IPS-18a (cell line): Measurements from ENCODE around the gene SMIM38.

ENCODE experiments used
- H3K27ac ChIP-seq: one replicate; pipeline ENCODE4 v1.5.1; 2013; ENCODE audit warnings: low read length
- H3K27me3 ChIP-seq: one replicate; pipeline ENCODE4 v1.6.1; 2013; ENCODE audit warnings: mild to moderate bottlenecking, low read length; ENCODE audit not compliant: control insufficient read depth, insufficient read depth
- H3K36me3 ChIP-seq: one replicate; pipeline ENCODE4 v1.6.1; 2013; ENCODE audit warnings: low read depth, low read length; ENCODE audit not compliant: control insufficient read depth
- H3K4me1 ChIP-seq: one replicate; pipeline ENCODE4 v1.6.1; 2013; ENCODE audit warnings: low read depth, low read length; ENCODE audit not compliant: control insufficient read depth
- H3K4me3 ChIP-seq: one replicate; pipeline ENCODE4 v1.5.1; 2013; ENCODE audit warnings: low read length
- H3K9ac ChIP-seq: one replicate; pipeline ENCODE4 v1.6.1; 2013; ENCODE audit warnings: mild to moderate bottlenecking, low read length, moderate library complexity
- H3K9me3 ChIP-seq: one replicate; pipeline ENCODE4 v1.6.1; 2013; ENCODE audit warnings: low read depth, low read length; ENCODE audit not compliant: control insufficient read depth

The SMIM38 gene

DNA sequence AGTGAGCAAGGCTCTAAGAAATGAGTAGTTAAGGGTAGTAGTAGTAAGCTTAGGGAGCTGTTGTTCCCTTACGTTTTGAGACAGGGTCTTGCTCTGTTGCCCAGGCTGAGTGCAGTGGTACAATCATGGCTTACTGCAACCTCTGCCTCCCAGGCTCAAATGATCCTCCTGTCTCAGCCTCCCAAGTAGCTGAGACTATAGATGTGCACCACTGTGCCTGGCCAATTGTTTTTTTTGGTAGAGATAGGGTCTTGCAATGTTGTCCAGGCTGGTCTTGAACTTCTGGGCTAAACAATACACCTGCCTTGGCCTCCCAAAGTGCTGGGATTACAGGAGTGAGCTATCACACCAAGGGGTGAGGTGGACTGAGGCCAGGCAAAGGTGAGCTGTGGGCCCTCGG is 10.0 kb downstream of the SMIM38 start:
- H3K9ac ChIP-seq = no peak overlapping the region
- H3K9me3 ChIP-seq = no peaks in the 10 kb centered on the region
- no peak overlapping the region for H3K4me3 ChIP-seq
- H3K36me3 ChIP-seq = no peaks in the 10 kb centered on the region
- H3K27me3 ChIP-seq = no peaks in the 10 kb centered on the region
- H3K4me1 ChIP-seq = peaks cover 6% of the 10 kb centered on the region
- H3K27ac ChIP-seq = no peak overlapping the region

DNA sequence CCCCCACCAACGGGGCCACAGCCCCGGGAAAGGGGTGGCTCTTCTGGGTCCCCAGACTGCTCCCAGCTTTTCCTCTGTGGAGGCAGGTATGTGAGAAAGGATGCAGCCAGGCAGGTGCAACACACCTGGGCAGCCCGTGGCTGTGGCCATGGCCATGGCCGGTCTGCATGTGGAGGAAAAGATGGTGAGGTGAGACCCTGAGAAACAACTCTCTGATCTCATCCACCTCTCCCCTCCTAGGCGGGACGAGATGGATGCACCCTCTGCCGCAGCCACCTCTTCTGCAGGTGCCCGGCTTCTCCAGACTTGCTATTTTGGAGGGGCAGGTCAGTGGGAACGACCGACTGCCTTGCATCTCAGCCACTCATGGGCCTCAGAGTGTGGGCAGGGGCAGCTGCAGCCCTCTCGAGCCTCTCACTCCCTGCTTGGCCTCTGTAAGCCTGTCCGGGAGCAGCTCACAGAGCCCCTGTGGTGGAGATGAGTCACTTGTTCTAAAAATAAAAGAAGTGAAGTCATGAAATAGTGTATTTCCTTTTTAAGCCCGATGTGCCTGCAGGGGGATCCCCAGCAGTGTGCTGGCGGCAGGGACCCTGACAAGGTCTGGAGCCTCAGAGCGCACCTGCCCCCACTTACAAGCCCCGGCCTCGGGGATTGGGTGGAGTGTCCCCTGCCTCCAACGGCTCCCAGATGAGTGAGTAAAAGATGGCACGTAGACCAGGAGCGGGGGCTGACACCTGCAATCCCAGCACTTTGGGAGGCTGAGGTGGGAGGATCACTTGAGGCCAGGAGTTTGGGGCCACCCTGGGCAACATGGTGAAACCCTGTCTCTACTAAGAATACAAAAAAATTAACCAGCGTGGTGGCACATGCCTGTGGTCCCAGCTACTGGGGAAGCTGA is 10.7 kb downstream of the SMIM38 start:
- Histone ChIP-seq H3K27me3 (no peaks in the 10 kb centered on the region), H3K27ac (no peak overlapping the region), H3K36me3 (no peaks in the 10 kb centered on the region), H3K4me1 (peaks cover 6% of the 10 kb centered on the region), H3K4me3 (no peak overlapping the region), H3K9me3 (no peaks in the 10 kb centered on the region), H3K9ac (no peak overlapping the region)

DNA sequence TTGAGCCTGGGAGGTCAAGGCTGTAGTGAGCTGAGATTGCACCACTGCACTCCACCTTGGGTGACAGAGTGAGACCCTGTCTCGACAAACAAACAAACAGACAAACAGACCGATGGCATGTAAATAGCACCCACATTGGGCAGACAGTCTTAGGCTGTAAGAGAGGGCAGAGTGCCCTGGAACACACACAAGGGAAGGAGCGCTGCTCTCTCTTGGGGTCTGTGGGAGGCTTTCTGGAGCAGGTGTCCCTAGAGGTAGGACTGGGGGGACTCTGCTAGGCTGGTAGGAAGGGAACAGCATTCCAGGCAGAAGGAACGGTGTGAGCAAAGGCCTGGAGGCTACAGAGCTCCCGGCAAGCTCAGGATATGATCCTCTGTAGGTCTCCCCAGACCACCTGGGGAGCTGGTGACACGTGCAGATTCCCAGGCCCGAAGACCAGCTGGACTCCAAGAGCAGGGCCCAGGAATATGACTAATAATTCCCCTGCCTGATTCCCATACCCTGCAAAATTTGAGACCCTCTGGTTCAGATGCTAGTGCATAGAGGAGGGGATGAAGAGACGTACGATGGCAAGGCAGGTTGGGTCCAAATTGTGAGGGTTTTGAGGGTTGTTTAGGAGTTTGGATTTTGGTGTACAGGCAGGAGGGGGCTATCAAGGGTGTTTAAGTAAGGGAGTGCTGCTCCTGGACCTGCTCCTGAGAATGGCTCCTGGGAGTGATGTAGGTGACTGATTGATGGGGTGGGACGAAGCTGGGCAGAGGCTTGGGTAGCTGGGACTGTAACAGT is 11.6 kb downstream of the SMIM38 start:
- Histone ChIP-seq H3K27me3 (no peaks in the 10 kb centered on the region), H3K36me3 (no peaks in the 10 kb centered on the region), H3K4me1 (peaks cover 6% of the 10 kb centered on the region), H3K9ac (no peak overlapping the region), H3K4me3 (no peak overlapping the region), H3K9me3 (no peaks in the 10 kb centered on the region), H3K27ac (no peak overlapping the region)

DNA sequence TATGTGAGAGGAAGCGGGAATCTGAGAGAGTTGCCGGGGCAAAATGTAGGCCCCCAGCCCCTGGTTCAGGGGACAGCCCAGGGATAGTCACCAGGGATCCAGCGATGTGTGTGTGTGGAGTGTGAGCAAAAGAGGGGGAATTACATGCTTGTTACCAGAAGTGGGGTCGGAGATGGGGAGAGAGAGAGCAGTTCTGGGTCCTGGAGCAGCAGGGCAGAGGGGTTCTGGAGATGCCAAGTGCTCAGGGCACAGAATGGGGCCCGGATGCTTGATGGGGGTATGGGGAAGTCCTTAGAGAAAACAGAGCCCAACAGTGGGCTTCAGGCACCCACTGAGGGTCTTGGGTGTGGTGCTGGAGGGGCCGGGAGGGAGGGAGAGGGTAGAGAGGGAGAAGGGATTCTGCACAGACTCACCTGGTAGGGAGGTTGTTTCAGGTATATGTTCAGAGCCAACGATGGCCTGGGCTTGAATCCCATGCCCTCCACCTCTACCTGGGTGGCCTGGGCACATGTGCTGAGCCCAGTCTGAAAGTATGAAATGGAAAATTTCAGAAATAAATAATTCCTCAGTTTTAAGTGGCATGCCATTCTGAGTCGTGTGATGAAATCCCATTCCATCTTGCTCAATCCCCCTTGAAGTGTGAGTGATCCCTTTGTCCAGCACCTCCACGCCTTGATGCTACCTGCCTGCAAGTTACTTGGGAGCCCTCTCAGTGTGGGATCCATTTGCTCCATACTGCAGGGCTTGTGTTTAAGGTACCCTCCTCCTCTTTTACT is 12.4 kb downstream of the SMIM38 start:
- Histone ChIP-seq H3K9me3 (no peaks in the 10 kb centered on the region), H3K36me3 (no peaks in the 10 kb centered on the region), H3K27ac (no peak overlapping the region), H3K9ac (no peak overlapping the region), H3K4me3 (no peak overlapping the region), H3K27me3 (no peaks in the 10 kb centered on the region), H3K4me1 (peaks cover 6% of the 10 kb centered on the region)

DNA sequence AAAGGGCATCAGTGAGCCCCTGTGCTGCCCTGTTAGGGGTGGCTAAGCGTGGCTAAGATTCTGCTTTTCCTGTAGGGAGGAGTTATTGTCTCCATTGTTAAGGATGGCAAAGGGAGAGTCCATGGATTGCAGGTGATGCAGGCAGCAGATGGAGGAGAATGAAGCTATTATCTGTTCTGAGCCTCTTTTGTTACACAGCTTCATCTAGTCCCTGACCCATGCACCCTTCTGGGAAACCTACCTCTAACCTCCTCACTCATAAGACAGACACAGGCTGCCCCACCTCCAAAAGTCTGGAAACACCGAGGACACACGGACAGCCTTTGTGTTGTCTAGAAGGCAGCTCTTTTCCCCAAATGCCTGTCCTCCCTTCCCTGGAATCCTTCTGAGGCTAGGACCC is 13.7 kb downstream of the SMIM38 start:
- H3K4me1 ChIP-seq = peaks cover 6% of the 10 kb centered on the region
- no peak overlapping the region for H3K4me3 ChIP-seq
- H3K27ac ChIP-seq = no peak overlapping the region
- no peaks in the 10 kb centered on the region for H3K27me3 ChIP-seq
- H3K36me3 ChIP-seq = no peaks in the 10 kb centered on the region
- H3K9ac ChIP-seq = no peak overlapping the region
- H3K9me3 ChIP-seq = no peaks in the 10 kb centered on the region

DNA sequence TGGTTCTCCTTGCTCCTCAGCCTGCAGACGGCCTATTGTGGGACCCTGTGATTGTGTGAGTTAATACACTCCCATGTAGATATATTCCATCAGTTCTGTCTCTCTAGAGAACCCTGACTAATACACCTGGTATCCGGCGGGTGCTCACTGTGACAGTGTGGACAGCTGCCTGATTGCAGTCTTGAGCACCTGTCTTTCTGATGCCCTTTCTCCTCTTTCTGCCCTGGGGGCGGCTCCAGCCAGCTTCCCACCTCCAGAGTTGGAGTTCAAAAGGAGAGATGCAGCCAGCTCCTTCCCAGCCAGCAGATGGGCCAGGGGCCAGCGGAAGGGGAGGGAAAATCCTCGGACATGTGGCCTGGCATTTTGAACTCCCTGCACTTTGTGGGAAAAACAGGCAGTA is 15.0 kb downstream of the SMIM38 start:
- no peak overlapping the region for H3K9ac ChIP-seq
- no peaks in the 10 kb centered on the region for H3K9me3 ChIP-seq
- no peaks in the 10 kb centered on the region for H3K36me3 ChIP-seq
- H3K27ac ChIP-seq = no peak overlapping the region
- peaks cover 6% of the 10 kb centered on the region for H3K4me1 ChIP-seq
- no peak overlapping the region for H3K4me3 ChIP-seq
- H3K27me3 ChIP-seq = no peaks in the 10 kb centered on the region

DNA sequence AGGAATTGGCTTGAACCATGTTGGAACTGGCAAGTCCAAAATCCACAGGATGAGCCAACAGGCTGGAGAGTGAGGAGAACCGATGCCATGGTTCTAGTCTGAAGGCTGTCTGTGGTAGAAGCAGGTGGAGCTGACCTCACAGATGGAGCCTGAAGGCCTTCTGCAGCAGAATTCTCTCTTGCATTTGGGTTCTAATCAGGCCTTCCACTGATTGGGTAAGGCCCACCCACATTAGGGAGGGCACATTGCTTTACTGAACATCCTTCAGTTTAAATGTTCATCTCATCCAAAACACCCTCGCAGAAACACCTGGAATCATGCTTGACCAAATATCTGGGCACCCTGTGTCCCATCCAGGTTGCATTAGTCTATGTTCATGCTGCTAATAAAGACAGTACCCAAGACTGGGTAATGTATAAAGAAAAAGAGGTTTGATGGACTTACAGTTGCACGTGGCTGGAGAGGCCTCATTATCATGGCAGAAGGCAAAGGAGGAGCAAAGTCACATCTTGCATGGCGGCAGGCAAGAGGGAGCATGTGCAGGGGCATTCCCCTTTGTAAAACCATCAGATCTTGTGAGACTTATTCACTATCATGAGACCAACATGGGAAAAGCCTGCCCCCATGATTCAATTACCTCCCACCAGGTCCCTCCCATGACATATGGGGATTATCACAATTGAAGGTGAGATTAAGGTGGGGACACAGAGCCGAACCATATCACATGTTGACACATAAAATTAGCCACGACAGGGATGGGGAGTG is 15.9 kb downstream of the SMIM38 start:
- H3K4me1 ChIP-seq = peaks cover under 1% of the 10 kb centered on the region
- H3K27ac ChIP-seq = no peak overlapping the region
- no peak overlapping the region for H3K9ac ChIP-seq
- no peaks in the 10 kb centered on the region for H3K36me3 ChIP-seq
- no peaks in the 10 kb centered on the region for H3K9me3 ChIP-seq
- no peaks in the 10 kb centered on the region for H3K27me3 ChIP-seq
- no peak overlapping the region for H3K4me3 ChIP-seq

DNA sequence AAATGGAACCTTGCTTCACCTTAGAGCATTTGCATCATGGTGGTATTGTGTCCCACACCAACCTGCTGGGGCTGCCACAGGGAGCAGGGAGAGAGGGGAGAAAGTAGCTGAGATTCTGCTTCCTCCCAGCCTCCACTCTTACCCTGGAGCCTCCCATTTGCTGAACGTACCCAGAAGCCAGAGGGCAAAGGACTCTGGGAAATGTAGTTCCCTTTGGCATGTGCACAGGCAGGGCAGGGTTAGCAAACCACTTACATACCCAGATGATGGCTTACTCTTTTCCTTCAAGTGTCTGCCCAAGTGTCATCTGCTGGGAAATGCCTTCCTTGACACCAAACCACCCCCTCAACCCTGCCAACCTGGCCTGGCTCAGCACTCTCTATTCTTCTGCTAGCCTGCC is 16.9 kb downstream of the SMIM38 start:
- Histone ChIP-seq H3K27ac (no peak overlapping the region), H3K27me3 (no peaks in the 10 kb centered on the region)

DNA sequence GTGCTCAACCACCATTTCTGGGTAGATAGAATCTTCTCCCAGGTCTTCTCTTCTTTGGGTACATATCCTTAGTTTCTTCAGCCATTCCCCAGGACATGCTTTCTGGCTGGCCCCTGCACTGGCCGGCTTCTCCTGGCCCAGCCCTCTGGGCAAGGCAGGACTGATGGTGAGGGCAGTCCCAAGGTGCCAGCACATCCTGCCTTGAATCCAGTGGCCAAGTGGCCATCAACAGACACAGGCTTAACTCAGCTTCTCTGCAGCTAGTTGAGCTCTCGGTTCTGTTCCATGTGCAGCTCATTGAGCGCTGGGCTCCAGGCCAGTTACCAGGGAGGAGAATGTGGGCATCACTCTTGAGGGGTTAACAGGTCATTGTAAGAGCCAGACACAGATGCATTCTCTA is 17.6 kb downstream of the SMIM38 start:
- Histone ChIP-seq H3K4me1 (no peaks in the 10 kb centered on the region), H3K36me3 (no peaks in the 10 kb centered on the region), H3K27me3 (no peaks in the 10 kb centered on the region), H3K4me3 (no peak overlapping the region), H3K27ac (no peak overlapping the region), H3K9ac (no peak overlapping the region), H3K9me3 (no peaks in the 10 kb centered on the region)

More for the DNA sequence above, 16.9 kb downstream of the SMIM38 start:
- Histone ChIP-seq H3K9ac (no peak overlapping the region), H3K4me1 (no peaks in the 10 kb centered on the region), H3K36me3 (no peaks in the 10 kb centered on the region), H3K4me3 (no peak overlapping the region), H3K9me3 (no peaks in the 10 kb centered on the region)

DNA sequence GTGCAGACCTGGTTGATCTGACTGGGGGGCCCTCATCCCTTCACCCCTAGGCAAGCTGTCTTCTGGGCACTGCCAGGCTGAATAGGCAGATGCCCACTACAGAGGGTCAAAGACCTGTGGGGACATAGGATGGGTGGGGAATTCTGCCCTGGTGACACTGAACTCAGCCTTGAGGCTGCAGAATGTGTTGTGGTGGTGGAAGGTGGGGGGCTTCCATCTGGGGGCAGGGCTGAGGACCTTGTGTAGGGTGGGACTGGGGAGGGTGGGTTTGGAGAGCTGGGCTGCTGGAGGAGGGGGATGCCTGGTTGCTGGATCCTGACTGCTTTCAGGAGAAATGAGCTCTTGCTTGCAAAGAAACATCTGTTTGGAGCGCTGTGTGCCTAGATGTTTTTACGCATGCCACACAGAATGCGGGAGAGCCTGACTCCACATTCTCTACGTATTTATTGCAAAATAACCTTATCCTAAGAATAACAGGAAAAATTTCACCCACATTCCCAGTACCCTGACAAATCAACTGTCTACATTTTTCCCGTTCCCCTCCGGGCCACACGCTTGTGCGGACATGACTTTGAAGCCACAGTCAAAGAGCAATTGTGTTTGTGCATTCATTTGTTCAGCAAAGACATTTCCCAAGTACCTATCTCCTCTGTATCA is 18.3 kb downstream of the SMIM38 start:
- Histone ChIP-seq H3K27ac (no peak overlapping the region), H3K9ac (no peak overlapping the region)

More for the DNA sequence above, 18.3 kb downstream of the SMIM38 start:
- H3K27me3 ChIP-seq = no peaks in the 10 kb centered on the region
- no peak overlapping the region for H3K4me3 ChIP-seq
- H3K4me1 ChIP-seq = no peaks in the 10 kb centered on the region
- H3K36me3 ChIP-seq = no peaks in the 10 kb centered on the region
- no peaks in the 10 kb centered on the region for H3K9me3 ChIP-seq
